Mucosa of descending colon (tissue), 3 donors: ENCODE measurements around the gene PYDC1. TPM values are rescaled to one million over a fixed set of nuclear protein-coding genes. Genes with fewer than 3 reads are reported as not detected.
"Not testable (repeated sequence)": the region's sequence is repeated elsewhere in the genome, so short reads cannot be mapped to it uniquely, and the experiment has no call there.

ENCODE experiments used
- ATAC-seq: fragments of 200-7000 bp; cut with Tn5 transposase; one replicate; pipeline ENCODE4 v1.9.1; 2020; ENCODE audit warnings: mild to moderate bottlenecking, moderate library complexity
- DNase-seq, 3 donors: peaks; one replicate each; pipeline ENCODE4 v3.0.0-alpha.2; 2020
- H3K36me3 ChIP-seq: fragments of 200-600 bp; one replicate; pipeline ENCODE4 v1.8.0; 2021; ENCODE audit warnings: low read depth, mild to moderate bottlenecking
- H3K4me1 ChIP-seq: fragments of 200-600 bp; one replicate; pipeline ENCODE4 v1.8.0; 2021; ENCODE audit warnings: low read depth, mild to moderate bottlenecking
- H3K4me3 ChIP-seq: fragments of 200-600 bp; one replicate; pipeline ENCODE4 v1.8.0; 2021; ENCODE audit warnings: mild to moderate bottlenecking
- H3K9me3 ChIP-seq: fragments of 200-600 bp; one replicate; pipeline ENCODE4 v1.8.0; 2021; ENCODE audit warnings: mild to moderate bottlenecking
- CTCF ChIP-seq: fragments of 200-600 bp; IDR thresholded peaks from one replicate; pipeline ENCODE4 v1.8.0; 2022; ENCODE audit warnings: antibody characterized with exemption, mild to moderate bottlenecking
- intact Hi-C, 2 donors: fragments of 100-400 bp; cut with DNase I in 1 of 2; cut with micrococcal nuclease in 1 of 2; formaldehyde crosslinking; loops; one replicate each; pipeline versions ENCODE4 v1.11.0 to v1.11.1; 2022; cut with DNase I, micrococcal nuclease
- total RNA-seq, 3 donors: library from RNA; stranded (reverse); fragmentation: NEBNext Ultra II Directional in 2 of 3; extraction: Animal tissue kit (Norgen Biotek cat#: 25700) in 2 of 3; gene quantifications; one replicate each; pipeline versions ENCODE4 v1.2.1 to v1.2.4, GENCODE V29; 2021 to 2023
- donor health status: DM: no; HTN: no; CAD: no; lungs with moderate emphysema.
- donor health status: DM: no; HTN: no; CAD: no.
- donor health status: DM: no; HTN: yes; CAD: no.

The PYDC1 gene
- total RNA-seq, 3 donors from 2014 or later, result not detected

GRCh38 chr16:31200821-31201568, 15.9 kb downstream of the PYDC1 start:
- ATAC-seq (peak; percentile 14), DNase-seq (peak in 1 of 3 donors; percentile 35)
- H3K9me3 ChIP-seq, result no peaks in the 10 kb centered on the region
- peaks cover 22% of the 10 kb centered on the region for H3K4me1 ChIP-seq
- H3K36me3 ChIP-seq, result no peaks in the 10 kb centered on the region
- no peak overlapping the region for H3K4me3 ChIP-seq
- intact Hi-C loops, result no loop called here
- TF ChIP-seq CTCF, result no peak

GRCh38 chr16:31200111-31200510, 16.8 kb downstream of the PYDC1 start:
- H3K4me1 ChIP-seq, result peaks cover 22% of the 10 kb centered on the region
- DNase-seq, H3K4me3 ChIP-seq, intact Hi-C loops, H3K36me3 ChIP-seq, ATAC-seq, H3K9me3 ChIP-seq: not testable (repeated sequence)

GRCh38 chr16:31199430-31200041, 17.4 kb downstream of the PYDC1 start:
- H3K9me3 ChIP-seq, result no peaks in the 10 kb centered on the region
- no peaks in the 10 kb centered on the region for H3K36me3 ChIP-seq
- peaks cover 22% of the 10 kb centered on the region for H3K4me1 ChIP-seq
- H3K4me3 ChIP-seq, result no peak overlapping the region
- intact Hi-C loops, result no loop called here
- ATAC-seq, result no peak
- DNase-seq, result no peak
- TF ChIP-seq CTCF, result no peak

- H3K9me3 ChIP-seq, result no peaks in the 10 kb centered on the region
- intact Hi-C loops, result no loop called here
- TF ChIP-seq CTCF, result no peak
- no peak for DNase-seq
- H3K4me1 ChIP-seq, result peaks cover 22% of the 10 kb centered on the region
- H3K4me3 ChIP-seq, result no peak overlapping the region
- no peak for ATAC-seq
- H3K36me3 ChIP-seq, result no peaks in the 10 kb centered on the region
Measured at GRCh38 chr16:31198207-31198882, 18.6 kb downstream of the PYDC1 start.

- TF ChIP-seq CTCF, result no peak
- Histone ChIP-seq H3K4me3 (no peak overlapping the region), H3K4me1 (peaks cover 17% of the 10 kb centered on the region), H3K9me3 (no peaks in the 10 kb centered on the region), H3K36me3 (peaks cover 3% of the 10 kb centered on the region)
- ATAC-seq, result no peak
- intact Hi-C loops, result no loop called here
- DNase-seq, result no peak
Measured at GRCh38 chr16:31196324-31197088, 20.4 kb downstream of the PYDC1 start.

- peaks cover 11% of the 10 kb centered on the region for H3K4me1 ChIP-seq
- H3K4me3 ChIP-seq, ATAC-seq, DNase-seq, H3K36me3 ChIP-seq, H3K9me3 ChIP-seq, intact Hi-C loops: not testable (repeated sequence)
Measured at GRCh38 chr16:31195861-31196260, 21.1 kb downstream of the PYDC1 start.
